Measurements from ENCODE around the gene SCFD2.

SCFD2 gene

DNA sequence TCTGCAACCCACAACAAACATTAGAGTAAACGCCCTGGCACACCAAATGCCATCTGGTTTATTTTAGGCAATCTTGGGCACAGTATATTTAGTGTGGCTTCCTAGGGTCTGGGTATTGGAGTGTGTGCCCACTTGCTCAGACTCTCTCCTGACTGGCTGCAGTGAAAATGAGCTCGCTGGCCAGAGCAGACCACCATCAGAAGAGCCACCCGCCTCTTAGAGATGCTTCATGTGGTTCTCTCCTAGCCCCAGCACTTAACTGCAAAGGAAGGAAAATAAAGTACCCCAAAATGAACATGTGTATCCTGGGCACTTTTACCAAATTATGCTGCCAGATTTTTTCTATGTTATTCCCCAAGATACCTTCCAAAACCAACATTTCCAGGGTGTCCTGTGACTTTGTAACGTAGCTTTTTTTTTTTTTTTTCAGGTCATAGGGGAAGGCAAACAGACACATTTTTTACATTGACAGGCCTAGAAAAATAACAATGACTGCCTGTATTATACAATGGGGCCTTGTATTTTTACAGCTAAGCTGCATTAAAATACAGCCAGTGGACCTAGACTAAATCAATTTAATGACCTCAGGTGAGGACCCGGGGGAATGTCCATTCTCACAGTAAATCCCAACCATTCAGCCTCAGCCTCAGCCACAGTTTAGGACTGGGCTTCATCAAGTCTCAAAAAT, 310.0 kb downstream of the SCFD2 start:
- no peak overlapping the region for H3K4me3 ChIP-seq (ENCODE audit: control insufficient read depth, low read depth, low read length)
- no peak for DNase-seq (ENCODE audit: low read depth)

DNA sequence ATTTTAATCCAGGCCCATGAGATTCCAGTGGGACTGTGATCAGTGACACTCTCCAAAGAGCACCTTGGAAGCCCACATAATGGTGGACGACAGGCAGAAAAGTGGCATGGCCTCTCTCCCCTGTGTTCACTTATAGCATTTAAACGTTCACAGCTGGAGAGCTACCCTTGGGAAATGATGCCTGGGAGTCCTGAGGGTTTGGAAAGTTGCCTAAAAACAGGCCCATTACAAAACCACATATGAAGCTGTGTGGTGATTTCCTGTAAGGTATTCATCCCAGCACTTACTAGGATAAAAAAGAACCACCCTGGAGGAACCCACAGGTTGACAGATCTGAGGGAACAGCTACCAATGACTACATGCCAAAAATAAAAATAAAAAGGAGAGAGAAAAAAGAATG, 310.6 kb downstream of the SCFD2 start:
- no peak overlapping the region for H3K4me3 ChIP-seq (ENCODE audit: control insufficient read depth, low read depth, low read length)
- TF ChIP-seq, protein P1, sequence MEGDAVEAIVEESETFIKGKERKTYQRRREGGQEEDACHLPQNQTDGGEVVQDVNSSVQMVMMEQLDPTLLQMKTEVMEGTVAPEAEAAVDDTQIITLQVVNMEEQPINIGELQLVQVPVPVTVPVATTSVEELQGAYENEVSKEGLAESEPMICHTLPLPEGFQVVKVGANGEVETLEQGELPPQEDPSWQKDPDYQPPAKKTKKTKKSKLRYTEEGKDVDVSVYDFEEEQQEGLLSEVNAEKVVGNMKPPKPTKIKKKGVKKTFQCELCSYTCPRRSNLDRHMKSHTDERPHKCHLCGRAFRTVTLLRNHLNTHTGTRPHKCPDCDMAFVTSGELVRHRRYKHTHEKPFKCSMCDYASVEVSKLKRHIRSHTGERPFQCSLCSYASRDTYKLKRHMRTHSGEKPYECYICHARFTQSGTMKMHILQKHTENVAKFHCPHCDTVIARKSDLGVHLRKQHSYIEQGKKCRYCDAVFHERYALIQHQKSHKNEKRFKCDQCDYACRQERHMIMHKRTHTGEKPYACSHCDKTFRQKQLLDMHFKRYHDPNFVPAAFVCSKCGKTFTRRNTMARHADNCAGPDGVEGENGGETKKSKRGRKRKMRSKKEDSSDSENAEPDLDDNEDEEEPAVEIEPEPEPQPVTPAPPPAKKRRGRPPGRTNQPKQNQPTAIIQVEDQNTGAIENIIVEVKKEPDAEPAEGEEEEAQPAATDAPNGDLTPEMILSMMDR (IDR thresholded peaks at IDR 0.05; ENCODE audit: control insufficient read depth, insufficient read depth, low read depth, low read length, missing control alignments) = no peak
- DNase-seq (ENCODE audit: low read depth) = peak; percentile 67

More for the DNA sequence above, 310.0 kb downstream of the SCFD2 start:
- TF ChIP-seq, protein P1 (IDR thresholded peaks at IDR 0.05; ENCODE audit: control insufficient read depth, insufficient read depth, low read depth, low read length, missing control alignments) = no peak

DNA sequence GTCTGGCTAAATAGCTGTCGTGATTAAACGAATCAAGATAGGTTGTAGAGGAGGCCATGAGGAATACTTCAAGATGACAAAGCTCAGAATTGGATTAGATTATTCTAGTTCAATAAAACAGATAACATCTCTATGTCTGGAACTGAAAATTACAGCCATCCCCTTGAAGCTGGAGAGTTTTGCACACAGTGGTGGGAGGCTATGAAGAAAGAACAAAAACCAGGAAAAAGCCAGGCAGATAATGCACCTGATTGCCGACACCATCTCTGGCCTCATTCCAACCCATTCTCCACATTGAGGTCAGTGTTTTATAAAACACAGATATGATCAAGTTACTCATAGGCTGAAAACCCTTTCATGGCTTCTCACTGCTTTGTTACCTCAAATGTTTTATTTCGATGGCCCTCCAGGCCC, 315.5 kb downstream of the SCFD2 start:
- no peak overlapping the region for H3K4me3 ChIP-seq (ENCODE audit: control insufficient read depth, low read depth, low read length)
- no peak for DNase-seq (ENCODE audit: low read depth)
- TF ChIP-seq, protein P1 (IDR thresholded peaks at IDR 0.05; ENCODE audit: control insufficient read depth, insufficient read depth, low read depth, low read length, missing control alignments) = no peak

DNA sequence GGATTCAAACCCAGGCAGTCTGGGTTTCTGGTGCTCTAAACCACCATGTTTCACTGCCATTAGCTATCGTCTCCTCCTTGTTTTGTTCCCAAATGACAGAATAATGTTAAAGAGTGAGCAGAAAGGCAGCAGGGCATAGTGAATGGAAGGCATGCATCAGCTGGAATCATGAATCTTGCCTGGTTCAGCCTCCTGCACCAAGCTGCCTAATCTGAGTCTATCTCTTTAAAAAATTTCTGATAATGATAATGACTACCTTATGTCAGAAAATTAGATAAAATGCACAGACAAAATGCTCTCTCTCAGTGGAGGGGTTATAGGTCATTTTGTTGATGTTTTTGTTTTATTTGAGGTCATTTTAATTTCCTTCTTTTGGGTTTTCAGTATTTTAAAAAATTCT, 316.3 kb downstream of the SCFD2 start:
- H3K4me3 ChIP-seq (ENCODE audit: control insufficient read depth, low read depth, low read length) = no peak overlapping the region
- no peak for DNase-seq (ENCODE audit: low read depth)
- TF ChIP-seq, protein P1 (IDR thresholded peaks at IDR 0.05; ENCODE audit: control insufficient read depth, insufficient read depth, low read depth, low read length, missing control alignments) = no peak

DNA sequence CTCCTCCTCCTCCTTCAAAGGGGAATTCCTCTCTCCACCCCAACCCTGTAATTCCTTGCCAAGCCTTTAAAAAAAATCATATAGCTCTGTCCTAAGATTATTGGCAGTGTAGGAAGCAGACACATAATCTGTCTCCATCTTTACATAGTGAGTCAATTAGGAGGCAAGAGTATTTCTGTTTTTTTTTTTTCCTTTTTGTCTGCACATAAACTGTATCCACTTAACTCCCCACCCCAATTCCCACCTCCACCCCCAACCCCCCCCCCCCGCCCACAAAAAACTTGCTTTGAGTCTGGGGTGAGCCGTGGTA, 321.3 kb downstream of the SCFD2 start:
- TF ChIP-seq, protein P1 (IDR thresholded peaks at IDR 0.05; ENCODE audit: control insufficient read depth, insufficient read depth, low read depth, low read length, missing control alignments) = no peak
- no peak overlapping the region for H3K4me3 ChIP-seq (ENCODE audit: control insufficient read depth, low read depth, low read length)
- no peak for DNase-seq (ENCODE audit: low read depth)

DNA sequence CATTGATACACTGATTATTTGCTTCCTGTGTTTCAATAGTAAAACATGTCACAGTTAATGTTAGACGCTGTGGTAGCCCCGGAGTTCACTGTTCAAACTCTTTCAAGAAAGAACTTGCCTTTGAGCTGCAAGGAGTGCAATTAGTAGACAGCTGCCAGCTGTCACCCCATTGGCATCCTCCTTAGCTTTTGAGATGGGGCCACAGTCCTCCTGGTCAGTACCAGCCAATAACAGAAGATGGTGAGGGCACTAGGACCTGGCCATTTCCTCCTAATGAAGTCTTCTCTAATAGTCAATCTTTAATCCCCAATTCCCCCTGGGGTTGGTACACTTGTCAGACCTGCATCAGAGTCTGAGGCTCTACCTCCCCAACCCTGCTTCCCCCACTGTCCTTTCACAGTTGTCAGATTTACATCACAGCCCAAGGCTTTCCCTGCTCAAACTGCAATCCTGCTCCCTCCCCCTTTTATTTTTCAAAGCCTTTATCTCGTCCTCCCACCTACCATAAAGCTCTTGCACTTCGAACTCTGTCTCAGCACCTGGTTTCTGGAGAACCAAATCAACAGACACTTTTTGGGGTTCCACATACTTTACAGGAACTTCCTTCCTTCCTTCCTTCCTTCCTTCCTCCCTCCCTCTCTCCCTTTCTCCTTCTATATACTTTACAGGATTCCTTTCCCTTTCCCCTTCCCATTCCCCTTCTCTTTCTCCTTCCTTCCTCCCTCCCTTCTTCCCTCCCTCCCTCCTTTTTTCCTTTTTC, 321.8 kb downstream of the SCFD2 start:
- TF ChIP-seq, protein P1 (IDR thresholded peaks at IDR 0.05; ENCODE audit: control insufficient read depth, insufficient read depth, low read depth, low read length, missing control alignments) = no peak
- no peak overlapping the region for H3K4me3 ChIP-seq (ENCODE audit: control insufficient read depth, low read depth, low read length)
- no peak for DNase-seq (ENCODE audit: low read depth)
